GM10248 (cell line): Measurements from ENCODE around the gene GTF3C2.
"Not testable (repeated sequence)": the region's sequence is repeated elsewhere in the genome, so short reads cannot be mapped to it uniquely, and the experiment has no call there.

Source experiments
- CTCF ChIA-PET: fragments of 300-600 bp; sonication (Branson Sonifier 250); formaldehyde crosslinking; extraction: SDS; loops from one replicate; lab custom pipeline; 2021; ENCODE audit warnings: antibody characterized with exemption; lab: Yijun Ruan, JAX
- POLR2A ChIA-PET: fragments of 350-650 bp; sonication (Branson Sonifier 250); formaldehyde crosslinking; extraction: SDS; loops from one replicate; lab custom pipeline; 2020; ENCODE audit warnings: antibody characterized with exemption; lab: Yijun Ruan, JAX
- DNase-seq: peaks from one replicate; pipeline ENCODE4 v3.0.0; 2012; ENCODE audit errors: extremely low spot score
- TF ChIP-seq, protein P1 (sequence below): IDR thresholded peaks from 2 replicates; pipeline ENCODE4 v1.5.1; 2012; ENCODE audit warnings: mild to moderate bottlenecking, low read depth; ENCODE audit errors: extremely low read depth, missing control alignments, control extremely low read depth

The GTF3C2 gene

GRCh38 chr2:27303093-27304025 lies 53.2 kb downstream of the GTF3C2 start:
- TF ChIP-seq, protein P1, sequence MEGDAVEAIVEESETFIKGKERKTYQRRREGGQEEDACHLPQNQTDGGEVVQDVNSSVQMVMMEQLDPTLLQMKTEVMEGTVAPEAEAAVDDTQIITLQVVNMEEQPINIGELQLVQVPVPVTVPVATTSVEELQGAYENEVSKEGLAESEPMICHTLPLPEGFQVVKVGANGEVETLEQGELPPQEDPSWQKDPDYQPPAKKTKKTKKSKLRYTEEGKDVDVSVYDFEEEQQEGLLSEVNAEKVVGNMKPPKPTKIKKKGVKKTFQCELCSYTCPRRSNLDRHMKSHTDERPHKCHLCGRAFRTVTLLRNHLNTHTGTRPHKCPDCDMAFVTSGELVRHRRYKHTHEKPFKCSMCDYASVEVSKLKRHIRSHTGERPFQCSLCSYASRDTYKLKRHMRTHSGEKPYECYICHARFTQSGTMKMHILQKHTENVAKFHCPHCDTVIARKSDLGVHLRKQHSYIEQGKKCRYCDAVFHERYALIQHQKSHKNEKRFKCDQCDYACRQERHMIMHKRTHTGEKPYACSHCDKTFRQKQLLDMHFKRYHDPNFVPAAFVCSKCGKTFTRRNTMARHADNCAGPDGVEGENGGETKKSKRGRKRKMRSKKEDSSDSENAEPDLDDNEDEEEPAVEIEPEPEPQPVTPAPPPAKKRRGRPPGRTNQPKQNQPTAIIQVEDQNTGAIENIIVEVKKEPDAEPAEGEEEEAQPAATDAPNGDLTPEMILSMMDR: peak; percentile 77
- ChIA-PET POLR2A (no interaction called here), CTCF (interaction anchor here (0.6 to 10.7 kb wide), 58 partner anchors 9 to 454 kb away, joined by 3 to 138 read pairs (median 4); partner anchors contain the start of genes EIF2B4, KHK, MPV17 and PREB)
- DNase-seq: peak; percentile 70

DNA sequence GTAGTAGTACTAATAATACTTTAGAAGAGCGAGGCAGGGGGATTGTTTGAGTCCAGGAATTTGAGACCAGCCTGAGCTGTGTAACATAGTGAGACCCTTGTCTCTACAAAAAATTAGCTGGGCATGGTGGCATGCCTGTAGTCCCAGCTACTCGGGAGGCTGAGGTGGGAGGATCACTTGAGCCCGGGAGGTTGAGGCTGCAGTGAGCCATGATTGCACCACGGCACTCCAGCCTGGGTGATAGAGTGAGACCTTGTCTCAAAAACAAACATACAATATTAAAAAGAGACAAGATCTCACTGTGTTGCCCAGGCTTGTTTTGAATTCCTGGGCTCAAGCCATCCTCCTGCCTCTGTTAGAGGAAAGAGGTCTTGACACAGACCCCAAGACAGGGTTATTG lies 56.0 kb downstream of the GTF3C2 start:
- POLR2A ChIA-PET, DNase-seq: not testable (repeated sequence)
- CTCF ChIA-PET: interaction anchor here (0.8 to 10.7 kb wide), 13 partner anchors 10 to 383 kb away, joined by 3 to 138 read pairs (median 7); partner anchors contain the start of genes EIF2B4, MPV17, SNX17 and TRIM54

DNA sequence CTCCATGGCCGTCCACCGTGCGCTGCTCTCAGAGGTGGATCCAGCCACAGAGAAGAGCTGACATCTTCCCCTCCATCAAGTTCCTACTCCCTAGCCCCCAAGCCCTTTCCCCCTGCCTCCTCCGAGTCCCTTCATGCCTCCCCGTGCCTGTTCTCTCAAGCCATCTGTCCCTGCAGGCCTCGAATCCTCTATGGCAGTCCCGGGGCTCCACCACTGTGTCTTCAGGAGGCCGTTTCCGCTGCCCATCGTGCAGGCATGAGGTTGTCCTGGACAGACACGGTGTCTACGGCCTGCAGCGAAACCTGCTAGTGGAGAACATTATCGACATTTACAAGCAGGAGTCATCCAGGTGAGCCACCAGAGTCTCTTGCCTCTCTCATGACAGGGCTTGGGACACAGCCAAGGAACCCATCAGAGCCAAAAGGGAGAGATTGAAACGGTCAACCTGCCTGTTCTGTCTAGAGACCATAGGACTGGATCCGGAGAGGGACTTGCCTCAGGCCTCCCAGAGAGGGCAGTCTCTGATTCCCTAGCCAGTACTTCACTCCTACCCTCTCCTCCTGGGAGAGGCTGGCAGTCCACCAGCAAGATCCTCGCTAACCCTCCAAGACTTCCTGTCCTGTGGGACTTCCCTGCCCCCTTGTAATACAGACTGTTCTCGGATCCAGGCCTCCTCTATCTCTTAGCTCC lies 58.0 kb downstream of the GTF3C2 start:
- ChIA-PET POLR2A (no interaction called here), CTCF (interaction anchor here (1.2 to 10.7 kb wide), 3 partner anchors 9 to 36 kb away, joined by 3 to 138 read pairs (median 3); partner anchors contain the start of gene TRIM54)
- TF ChIP-seq, protein P1: no peak
- no peak for DNase-seq

DNA sequence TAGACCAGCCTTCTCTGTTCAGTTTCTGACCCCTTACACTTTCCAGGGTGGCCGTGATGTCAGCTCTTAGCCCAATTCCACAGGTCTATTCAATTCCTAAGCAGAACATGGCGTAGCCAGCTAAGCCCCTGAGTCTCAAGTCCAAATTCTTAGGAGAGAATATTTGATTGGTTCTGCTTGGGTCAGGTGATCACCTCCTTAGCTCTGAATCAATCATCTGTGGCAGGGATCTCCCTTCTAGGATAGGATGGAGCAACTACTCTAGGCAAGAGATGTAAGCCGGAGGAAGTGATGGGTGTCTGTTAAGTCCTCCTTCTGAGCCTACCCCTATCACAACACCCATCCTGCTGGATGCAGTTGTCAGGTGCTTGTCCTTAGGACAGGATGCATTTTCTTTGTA lies 59.4 kb downstream of the GTF3C2 start:
- DNase-seq: no peak
- TF ChIP-seq, protein P1: no peak
- ChIA-PET CTCF (interaction anchor here (1.0 to 10.7 kb wide), 5 partner anchors 15 to 1324 kb away, joined by 3 to 138 read pairs (median 3); partner anchors contain the start of gene TRIM54), POLR2A (no interaction called here)

GRCh38 chr2:27296481-27296880 lies 60.1 kb downstream of the GTF3C2 start:
- TF ChIP-seq, protein P1: no peak
- ChIA-PET POLR2A (no interaction called here), CTCF (interaction anchor here (1.3 to 10.7 kb wide), 4 partner anchors 14 to 335 kb away, joined by 3 to 138 read pairs (median 4); partner anchors contain the start of gene TRIM54)
- DNase-seq: no peak

GRCh38 chr2:27294928-27295327 lies 61.6 kb downstream of the GTF3C2 start:
- TF ChIP-seq, protein P1: no peak

More at GRCh38 chr2:27294928-27295327, 61.6 kb downstream of the GTF3C2 start:
- ChIA-PET CTCF (interaction anchor here (6.8 to 9.3 kb wide), 2 partner anchors 8 to 14 kb away, joined by 63 to 87 read pairs; partner anchors contain the start of gene TRIM54), POLR2A (no interaction called here)
- DNase-seq: no peak
